B cell (primary cell): ENCODE data around the gene LMNTD1. TPM values are rescaled to one million over a fixed set of nuclear protein-coding genes. Genes with fewer than 3 reads are reported as not detected.
A peak's percentile ranks its signal among the peaks of the same experiment; 100 is the strongest.

Source experiments
- ATAC-seq: fragments of 200-7000 bp; cut with Tn5 transposase; one replicate; pipeline ENCODE4 v1.10.0; 2021; ENCODE audit warnings: low read depth, mild to moderate bottlenecking, moderate number of reproducible peaks, moderate library complexity
- CTCF ChIA-PET: fragments of 350-600 bp; sonication (Branson Sonifier 250); formaldehyde crosslinking; loops from one replicate; lab custom pipeline; 2021; ENCODE audit warnings: antibody characterized with exemption, inconsistent platforms; lab: Charles Lee
- POLR2A ChIA-PET: fragments of 350-600 bp; sonication (Branson Sonifier 250); formaldehyde crosslinking; loops from one replicate; lab custom pipeline; 2021; ENCODE audit warnings: antibody characterized with exemption; lab: Charles Lee
- DNase-seq: peaks from one replicate; pipeline ENCODE4 v3.0.0; 2013
- H2AFZ ChIP-seq: 2 replicates; pipeline ENCODE4 v1.6.1; 2012; ENCODE audit warnings: mild to moderate bottlenecking, low read depth, low read length; ENCODE audit not compliant: insufficient read depth, poor library complexity, severe bottlenecking
- H3K27ac ChIP-seq, 2 donors: 1 replicate in 1 of 2; 2 replicates in 1 of 2; pipeline ENCODE4 v1.5.1; 2012 to 2013; ENCODE audit warnings: low read length in 2 of 2, mild to moderate bottlenecking in 2 of 2, moderate library complexity in 1 of 2
- H3K27me3 ChIP-seq, 4 experiments: fragments of 200-600 bp in 1 of 4; sonication (generic) in 1 of 4; replicated peaks in 1 of 4; 1 replicate in 2 of 4; 2 replicates in 2 of 4; pipeline versions ENCODE4 v1.6.1 to v1.7.0; 2013 to 2016; ENCODE audit warnings: low read length in 3 of 4, mild to moderate bottlenecking in 2 of 4, mixed read lengths in 1 of 4, moderate library complexity in 1 of 4; ENCODE audit not compliant: insufficient read depth in 4 of 4, control insufficient read depth in 3 of 4; ENCODE audit errors: control extremely low read depth in 1 of 4
- H3K36me3 ChIP-seq, 2 experiments: replicated peaks in 1 of 2; 1 replicate in 1 of 2; 2 replicates in 1 of 2; pipeline versions ENCODE4 v1.6.1 to v1.7.1; 2013; ENCODE audit warnings: low read length in 1 of 2; ENCODE audit not compliant: insufficient read depth in 2 of 2, control insufficient read depth in 1 of 2; ENCODE audit errors: control extremely low read depth in 1 of 2, extremely low read depth in 1 of 2
- H3K4me1 ChIP-seq, 2 donors: fragments of 200-600 bp in 1 of 2; sonication (generic) in 1 of 2; 1 replicate in 1 of 2; 2 replicates in 1 of 2; pipeline versions ENCODE4 v1.5.1 to v1.6.1; 2013 to 2017; ENCODE audit warnings: low read length in 2 of 2; ENCODE audit not compliant: control insufficient read depth in 2 of 2, insufficient read depth in 2 of 2
- H3K4me2 ChIP-seq: replicated peaks from 2 replicates; pipeline ENCODE3; 2012; ENCODE audit warnings: mild to moderate bottlenecking, low read depth, low read length; ENCODE audit not compliant: poor library complexity, severe bottlenecking
- H3K4me3 ChIP-seq, 5 experiments: fragments of 200-600 bp in 1 of 5; sonication (generic) in 1 of 5; 1 replicate in 3 of 5; 2 replicates in 2 of 5; pipeline versions ENCODE4 v1.5.1 to v1.7.0; 2011 to 2016; ENCODE audit warnings: low read length in 4 of 5, mild to moderate bottlenecking in 4 of 5, low read depth in 2 of 5, control low read depth in 1 of 5, moderate library complexity in 1 of 5; ENCODE audit not compliant: insufficient read depth in 1 of 5; ENCODE audit errors: control extremely low read depth in 1 of 5, extremely low read depth in 1 of 5
- H3K79me2 ChIP-seq: fragments of 200-600 bp; sonication (generic); one replicate; pipeline ENCODE4 v1.6.0; 2016; ENCODE audit warnings: low read length; ENCODE audit not compliant: control insufficient read depth, insufficient read depth
- H3K9ac ChIP-seq: fragments of 200-600 bp; sonication (generic); 2 replicates; pipeline ENCODE4 v1.6.1; 2017; ENCODE audit warnings: mild to moderate bottlenecking, low read length, moderate library complexity
- H3K9me3 ChIP-seq, 3 donors: one replicate each; pipeline versions ENCODE4 v1.6.1 to v1.7.1; 2013; ENCODE audit warnings: low read length in 2 of 3; ENCODE audit not compliant: control insufficient read depth in 2 of 3, insufficient read depth in 1 of 3; ENCODE audit errors: control extremely low read depth in 1 of 3
- H4K20me1 ChIP-seq: 2 replicates; pipeline ENCODE4 v1.6.0; 2012; ENCODE audit warnings: mild to moderate bottlenecking, low read length; ENCODE audit not compliant: insufficient read depth, control insufficient read depth, poor library complexity, severe bottlenecking
- H3K27ac Mint-ChIP-seq: one replicate; pipeline ENCODE4 v1.8.0; 2021; ENCODE audit warnings: mixed read lengths
- H3K27me3 Mint-ChIP-seq: one replicate; pipeline ENCODE4 v1.8.0; 2021; ENCODE audit warnings: mixed read lengths
- H3K4me1 Mint-ChIP-seq: one replicate; pipeline ENCODE4 v1.8.0; 2021; ENCODE audit warnings: mixed read lengths
- H3K4me3 Mint-ChIP-seq: one replicate; pipeline ENCODE4 v1.8.0; 2021; ENCODE audit warnings: mixed read lengths
- H3K9me3 Mint-ChIP-seq: one replicate; pipeline ENCODE4 v1.8.0; 2022; ENCODE audit warnings: mixed read lengths; ENCODE audit not compliant: insufficient read depth
- CTCF ChIP-seq: fragments of 200-600 bp; IDR thresholded peaks from one replicate; pipeline ENCODE4 v1.8.0; 2022; ENCODE audit warnings: antibody characterized with exemption, mild to moderate bottlenecking
- EZH2 ChIP-seq: IDR thresholded peaks from 2 replicates; pipeline ENCODE4 v1.6.1; 2012; ENCODE audit warnings: borderline replicate concordance, low read depth, mild to moderate bottlenecking, moderate library complexity, low read length; ENCODE audit not compliant: insufficient read depth, poor library complexity, severe bottlenecking
- WGBS: methylation state at CpG from one replicate; pipeline ENCODE4 v1.1.5; 2013; ENCODE audit warnings: missing lambda C conversion rate; ENCODE audit not compliant: insufficient coverage; 5-methylcytosine and 5-hydroxymethylcytosine counted together
- intact Hi-C: fragments of 100-400 bp; cut with micrococcal nuclease; formaldehyde crosslinking; loops from one replicate; pipeline ENCODE4 v1.10.0; 2022
- polyA plus RNA-seq: library from polyadenylated mRNA; depleted of rRNA; stranded (reverse); fragments of >200 nt; gene quantifications from 2 replicates; pipeline ENCODE4 v1.2.3, GENCODE V29; 2012
- total RNA-seq, 2 donors: library from RNA; stranded (reverse); fragments of 120-200 nt in 1 of 2; gene quantifications; 1 replicate in 1 of 2; 2 replicates in 1 of 2; pipeline versions ENCODE4 v1.2.3 to v1.2.4, GENCODE V29; 2013 to 2022

LMNTD1 gene
- total and polyA plus RNA-seq, 2 donors (not counting 1 experiment from before 2014, with no cell fraction given), result not detected

- no peaks in the 10 kb centered on the region for H4K20me1 ChIP-seq
- peaks cover 0 to 7% (median 4%) of the 10 kb centered on the region in 3 donors for H3K9me3 ChIP-seq
- WGBS, result 33% methylated on average over 12 of the region's 13 CpGs
- no peaks in the 10 kb centered on the region for H3K36me3 ChIP-seq
- H3K4me2 ChIP-seq, result peak overlapping the region; percentile 54
- Mint-ChIP-seq H3K27me3 (peaks cover 3% of the 10 kb centered on the region), H3K27ac (peak overlapping the region; percentile 91), H3K4me1 (peaks cover 14% of the 10 kb centered on the region), H3K4me3 (peak overlapping the region; percentile 32), H3K9me3 (no peaks in the 10 kb centered on the region)
- H3K4me3 ChIP-seq, result peak overlapping the region in 1 of 5 experiments; percentile 21
- H3K79me2 ChIP-seq, result no peaks in the 10 kb centered on the region
- CTCF ChIA-PET, result interaction anchor here (0.9 to 2.0 kb wide), 2 partner anchors 21 to 23 kb away, joined by 4 to 6 read pairs; no protein-coding TSS in a partner anchor
- peak; percentile 93 for ATAC-seq
- no peak for TF ChIP-seq EZH2
- no peak for TF ChIP-seq CTCF
- intact Hi-C loops, result no loop called here
- no peaks in the 10 kb centered on the region for H3K27me3 ChIP-seq
- H2AFZ ChIP-seq, result peak overlapping the region; percentile 59
- peak; percentile 77 for DNase-seq
- H3K27ac ChIP-seq, result peak overlapping the region; percentile 66 to 77
- peaks cover 9 to 13% of the 10 kb centered on the region in 2 donors for H3K4me1 ChIP-seq
- peak overlapping the region; percentile 46 for H3K9ac ChIP-seq
- POLR2A ChIA-PET, result no interaction called here
Measured at GRCh38 chr12:25459541-25459951, 93.5 kb downstream of the LMNTD1 start.

GRCh38 chr12:25458047-25458552 lies 95.0 kb downstream of the LMNTD1 start:
- ChIA-PET CTCF (interaction anchor here (0.9 to 2.0 kb wide), 3 partner anchors 12 to 71 kb away, joined by 3 to 6 read pairs (median 4); no protein-coding TSS in a partner anchor), POLR2A (no interaction called here)
- Histone ChIP-seq H3K9me3 (peaks cover 0 to 7% (median 4%) of the 10 kb centered on the region in 3 donors), H3K79me2 (no peaks in the 10 kb centered on the region), H4K20me1 (no peaks in the 10 kb centered on the region), H3K27ac (no peak overlapping the region), H2AFZ (no peak overlapping the region), H3K27me3 (peaks cover 0 to 5% (median 0%) of the 10 kb centered on the region in 4 experiments), H3K36me3 (no peaks in the 10 kb centered on the region), H3K4me2 (no peak overlapping the region), H3K4me1 (peaks cover 9 to 13% of the 10 kb centered on the region in 2 donors), H3K4me3 (no peak overlapping the region), H3K9ac (no peak overlapping the region)
- Mint-ChIP-seq H3K27me3 (peaks cover 17% of the 10 kb centered on the region), H3K4me1 (peaks cover 14% of the 10 kb centered on the region), H3K27ac (no peak overlapping the region), H3K9me3 (no peaks in the 10 kb centered on the region), H3K4me3 (no peak overlapping the region)
- TF ChIP-seq CTCF (no peak), EZH2 (no peak)
- intact Hi-C loops, result no loop called here
- 100% methylated on average over 5 of the region's 6 CpGs for WGBS
- no peak for ATAC-seq
- DNase-seq, result no peak
